CD4-positive, alpha-beta memory T cell (primary cell): ENCODE data around the gene ZNF335. TPM values are rescaled to one million over a fixed set of nuclear protein-coding genes. Genes with fewer than 3 reads are reported as not detected.

Experiments
- CTCF ChIA-PET: fragments of 350-600 bp; sonication (Branson Sonifier 250); formaldehyde crosslinking; loops from one replicate; lab custom pipeline; 2021; ENCODE audit warnings: inconsistent platforms; ENCODE audit not compliant: partially characterized antibody; lab: Charles Lee
- POLR2A ChIA-PET: fragments of 350-600 bp; sonication (Branson Sonifier 250); formaldehyde crosslinking; loops from one replicate; lab custom pipeline; 2021; ENCODE audit not compliant: partially characterized antibody; lab: Charles Lee
- DNase-seq, 5 donors: peaks; one replicate each; pipeline versions ENCODE4 v3.0.0 to v3.0.0-alpha.2; 2020 to 2022; ENCODE audit warnings: mixed read lengths in 1 of 5
- H3K27ac ChIP-seq: one replicate; pipeline ENCODE4 v1.7.0; 2013; ENCODE audit warnings: low read depth, low read length
- H3K27me3 ChIP-seq: 2 replicates; pipeline ENCODE4 v1.7.0; 2013; ENCODE audit warnings: mild to moderate bottlenecking, low read length, moderate library complexity; ENCODE audit not compliant: insufficient read depth
- H3K36me3 ChIP-seq: 2 replicates; pipeline ENCODE4 v1.7.0; 2013; ENCODE audit warnings: mild to moderate bottlenecking, low read length, moderate library complexity; ENCODE audit not compliant: insufficient read depth
- H3K4me1 ChIP-seq: 2 replicates; pipeline ENCODE4 v1.7.0; 2013; ENCODE audit warnings: mild to moderate bottlenecking, low read length, moderate library complexity; ENCODE audit not compliant: insufficient read depth
- H3K4me3 ChIP-seq, 2 donors: one replicate each; pipeline ENCODE4 v1.7.0; 2013; ENCODE audit warnings: low read length in 2 of 2, mild to moderate bottlenecking in 1 of 2
- H3K9me3 ChIP-seq, 2 donors: one replicate each; pipeline ENCODE4 v1.7.0; 2013; ENCODE audit warnings: low read length in 2 of 2, control low read depth in 1 of 2; ENCODE audit not compliant: control insufficient read depth in 1 of 2
- H3K27ac Mint-ChIP-seq, 7 donors: one replicate each; pipeline ENCODE4 v1.8.0; 2020 to 2021; ENCODE audit warnings: mixed read lengths in 7 of 7, mild to moderate bottlenecking in 6 of 7, inconsistent platforms in 3 of 7, moderate library complexity in 3 of 7
- H3K27me3 Mint-ChIP-seq, 2 donors: one replicate each; pipeline ENCODE4 v1.8.0; 2020 to 2021; ENCODE audit warnings: mixed read lengths in 2 of 2
- H3K36me3 Mint-ChIP-seq, 2 donors: one replicate each; pipeline ENCODE4 v1.8.0; 2020 to 2021; ENCODE audit warnings: mixed read lengths in 2 of 2, inconsistent platforms in 1 of 2, mild to moderate bottlenecking in 1 of 2
- H3K4me1 Mint-ChIP-seq, 4 donors: one replicate each; pipeline ENCODE4 v1.8.0; 2020 to 2021; ENCODE audit warnings: mixed read lengths in 4 of 4, mild to moderate bottlenecking in 1 of 4
- H3K4me3 Mint-ChIP-seq, 8 donors: one replicate each; pipeline ENCODE4 v1.8.0; 2020 to 2021; ENCODE audit warnings: mixed read lengths in 8 of 8, mild to moderate bottlenecking in 7 of 8, moderate library complexity in 6 of 8, inconsistent platforms in 3 of 8
- H3K9me3 Mint-ChIP-seq, 8 donors: one replicate each; pipeline ENCODE4 v1.8.0; 2020 to 2021; ENCODE audit warnings: mixed read lengths in 8 of 8, mild to moderate bottlenecking in 5 of 8, inconsistent platforms in 3 of 8, moderate library complexity in 1 of 8
- intact Hi-C: fragments of 100-400 bp; cut with micrococcal nuclease; formaldehyde crosslinking; loops from one replicate; pipeline ENCODE4 v1.15.1; 2023
- polyA plus RNA-seq, 2 donors: library from polyadenylated mRNA; unstranded; fragments of 300-500 nt; fragmentation: Illumina TruSeq; gene quantifications; one replicate each; pipeline ENCODE4 v1.2.3, GENCODE V29; 2021
- total RNA-seq, 2 experiments: library from RNA; stranded (reverse); gene quantifications; one replicate each; pipeline ENCODE4 v1.2.3, GENCODE V29; 2021

Gene ZNF335
- total and polyA plus RNA-seq, 4 experiments from 2014 or later: 6.4 to 63.2 (median 39.5) TPM

GRCh38 chr20:45917790-45918141 lies 54.2 kb downstream of the ZNF335 start:
- DNase-seq: no peak
- POLR2A ChIA-PET: no interaction called here
- H3K36me3 ChIP-seq: no peaks in the 10 kb centered on the region
- H3K27ac Mint-ChIP-seq: no peak overlapping the region
- no peaks in the 10 kb centered on the region for H3K4me1 ChIP-seq
- CTCF ChIA-PET: interaction anchor here (1.3 kb wide), 1 partner anchor 27 kb away, joined by 3 read pairs; no protein-coding TSS in a partner anchor
- no peak overlapping the region for H3K27ac ChIP-seq
- H3K9me3 Mint-ChIP-seq: no peaks in the 10 kb centered on the region
- no peaks in the 10 kb centered on the region for H3K9me3 ChIP-seq
- peaks cover 26 to 31% of the 10 kb centered on the region in 2 donors for H3K27me3 Mint-ChIP-seq
- intact Hi-C loops: no loop called here
- peaks cover 16% of the 10 kb centered on the region for H3K27me3 ChIP-seq
- H3K36me3 Mint-ChIP-seq: no peaks in the 10 kb centered on the region
- H3K4me3 ChIP-seq: no peak overlapping the region
- H3K4me3 Mint-ChIP-seq: no peak overlapping the region
- H3K4me1 Mint-ChIP-seq: peaks cover 0 to 2% (median 0%) of the 10 kb centered on the region in 4 donors

GRCh38 chr20:45913116-45913515 lies 58.9 kb downstream of the ZNF335 start:
- intact Hi-C loops: no loop called here
- no peak for DNase-seq
- Histone ChIP-seq H3K27ac (no peak overlapping the region), H3K4me1 (peaks cover 18% of the 10 kb centered on the region), H3K36me3 (no peaks in the 10 kb centered on the region), H3K9me3 (no peaks in the 10 kb centered on the region), H3K4me3 (no peak overlapping the region), H3K27me3 (peaks cover 14% of the 10 kb centered on the region)
- ChIA-PET POLR2A (no interaction called here), CTCF (no interaction called here)
- H3K9me3 Mint-ChIP-seq: no peaks in the 10 kb centered on the region
- H3K4me3 Mint-ChIP-seq: peak overlapping the region in 1 of 8 donors; percentile 64
- H3K27me3 Mint-ChIP-seq: peaks cover 14 to 17% of the 10 kb centered on the region in 2 donors
- peaks cover 7 to 19% (median 13%) of the 10 kb centered on the region in 4 donors for H3K4me1 Mint-ChIP-seq
- H3K27ac Mint-ChIP-seq: no peak overlapping the region
- no peaks in the 10 kb centered on the region for H3K36me3 Mint-ChIP-seq

- H3K4me3 Mint-ChIP-seq: peak overlapping the region in 7 of 8 donors; percentile 17 to 85 (median 63)
- peaks cover 11 to 13% of the 10 kb centered on the region in 2 donors for H3K27me3 Mint-ChIP-seq
- POLR2A ChIA-PET: interaction anchor here (3.7 kb wide), 1 partner anchor 22 kb away, joined by 15 read pairs; the partner anchor contains the start of gene PCIF1
- H3K4me1 Mint-ChIP-seq: peaks cover 7 to 19% (median 13%) of the 10 kb centered on the region in 4 donors
- CTCF ChIA-PET: interaction anchor here (1.0 kb wide), 1 partner anchor 57 kb away, joined by 3 read pairs; no protein-coding TSS in a partner anchor
- intact Hi-C loops: no loop called here
- no peaks in the 10 kb centered on the region for H3K36me3 ChIP-seq
- H3K9me3 Mint-ChIP-seq: no peaks in the 10 kb centered on the region
- DNase-seq: no peak
- H3K36me3 Mint-ChIP-seq: no peaks in the 10 kb centered on the region
- H3K27me3 ChIP-seq: peaks cover 14% of the 10 kb centered on the region
- no peak overlapping the region for H3K27ac Mint-ChIP-seq
- H3K9me3 ChIP-seq: no peaks in the 10 kb centered on the region
- H3K27ac ChIP-seq: no peak overlapping the region
- H3K4me1 ChIP-seq: peaks cover 18% of the 10 kb centered on the region
- H3K4me3 ChIP-seq: no peak overlapping the region
Measured at GRCh38 chr20:45912344-45912682, 59.7 kb downstream of the ZNF335 start.

GRCh38 chr20:45911486-45912343 lies 60.3 kb downstream of the ZNF335 start, which contains the start of gene PLTP:
PLTP (minus strand) TSS chr20:45912155; CDS start chr20:45911452, 703 bp downstream.
- POLR2A ChIA-PET: interaction anchor here (0.5 to 3.7 kb wide), 4 partner anchors 19 to 1393 kb away, joined by 3 to 15 read pairs (median 7); partner anchors contain the start of genes CTSA, NEURL2 and PCIF1

GRCh38 chr20:45910670-45911485 lies 61.1 kb downstream of the ZNF335 start:
- Histone ChIP-seq H3K4me3 (peak overlapping the region; percentile 49 to 76), H3K36me3 (no peaks in the 10 kb centered on the region), H3K27me3 (peaks cover 8% of the 10 kb centered on the region), H3K27ac (peak overlapping the region; percentile 1), H3K9me3 (no peaks in the 10 kb centered on the region), H3K4me1 (peaks cover 18% of the 10 kb centered on the region)
- ChIA-PET POLR2A (interaction anchor here (0.5 to 3.7 kb wide), 6 partner anchors 16 to 1393 kb away, joined by 3 to 15 read pairs (median 3); partner anchors contain the start of genes CTSA, NEURL2 and PCIF1), CTCF (interaction anchor here (2.8 kb wide), 1 partner anchor 21 kb away, joined by 10 read pairs; the partner anchor contains the start of genes CTSA and NEURL2)
- peak overlapping the region in 6 of 7 donors; percentile 3 to 88 (median 72) for H3K27ac Mint-ChIP-seq
- intact Hi-C loops: no loop called here
- H3K36me3 Mint-ChIP-seq: no peaks in the 10 kb centered on the region
- H3K4me3 Mint-ChIP-seq: peak overlapping the region; percentile 70 to 89 (median 86)
- no peaks in the 10 kb centered on the region for H3K9me3 Mint-ChIP-seq
- H3K27me3 Mint-ChIP-seq: peaks cover 9% of the 10 kb centered on the region in 2 donors
- H3K4me1 Mint-ChIP-seq: peaks cover 7 to 19% (median 13%) of the 10 kb centered on the region in 4 donors
- DNase-seq: peak; percentile 68 to 85 (median 78)

More at GRCh38 chr20:45911486-45912343, 60.3 kb downstream of the ZNF335 start, which contains the start of gene PLTP:
- Histone ChIP-seq H3K27me3 (peaks cover 14% of the 10 kb centered on the region), H3K36me3 (no peaks in the 10 kb centered on the region), H3K4me3 (peak within 1 kb of the TSS; percentile 49 to 76), H3K27ac (peak within 1 kb of the TSS; percentile 1), H3K4me1 (peaks cover 18% of the 10 kb centered on the region), H3K9me3 (no peaks in the 10 kb centered on the region)
- peak; percentile 30 to 51 (median 31) for DNase-seq
- Mint-ChIP-seq H3K4me1 (peaks cover 7 to 19% (median 13%) of the 10 kb centered on the region in 4 donors), H3K4me3 (peak within 1 kb of the TSS; percentile 72 to 89 (median 86)), H3K27me3 (peaks cover 11 to 13% of the 10 kb centered on the region in 2 donors), H3K27ac (peak within 1 kb of the TSS; percentile 3 to 88 (median 61)), H3K9me3 (no peaks in the 10 kb centered on the region), H3K36me3 (no peaks in the 10 kb centered on the region)
- CTCF ChIA-PET: interaction anchor here (1.0 to 2.8 kb wide), 2 partner anchors 22 to 58 kb away, joined by 3 to 10 read pairs; partner anchors contain the start of genes CTSA and NEURL2
- intact Hi-C loops: no loop called here

GRCh38 chr20:45909817-45910669 lies 62.0 kb downstream of the ZNF335 start:
- Mint-ChIP-seq H3K4me1 (peaks cover 7 to 19% (median 13%) of the 10 kb centered on the region in 4 donors), H3K27ac (peak overlapping the region in 5 of 7 donors; percentile 3 to 88 (median 71)), H3K9me3 (no peaks in the 10 kb centered on the region), H3K4me3 (peak overlapping the region; percentile 15 to 86 (median 80)), H3K27me3 (peaks cover 9% of the 10 kb centered on the region in 2 donors), H3K36me3 (no peaks in the 10 kb centered on the region)
- intact Hi-C loops: no loop called here
- Histone ChIP-seq H3K4me3 (peak overlapping the region in 1 of 2 donors; percentile 49), H3K27ac (no peak overlapping the region), H3K36me3 (no peaks in the 10 kb centered on the region), H3K27me3 (peaks cover 8% of the 10 kb centered on the region), H3K9me3 (no peaks in the 10 kb centered on the region), H3K4me1 (peaks cover 18% of the 10 kb centered on the region)
- CTCF ChIA-PET: interaction anchor here (1.2 to 2.8 kb wide), 2 partner anchors 20 to 61 kb away, joined by 3 to 10 read pairs; partner anchors contain the start of genes CTSA and NEURL2
- DNase-seq: no peak
- POLR2A ChIA-PET: interaction anchor here (0.9 to 3.7 kb wide), 4 partner anchors 17 to 25 kb away, joined by 3 to 15 read pairs (median 8); partner anchors contain the start of genes CTSA, NEURL2 and PCIF1
